Thyroid gland (tissue), 4 donors: ENCODE results near the gene PCBP3.

Source experiments
- POLR2A ChIP-seq, 2 donors: fragments of 450-650 bp; IDR thresholded peaks; one replicate each; pipeline ENCODE4 v1.6.1; 2017; ENCODE audit warnings: antibody characterized with exemption in 2 of 2, mild to moderate bottlenecking in 2 of 2, moderate library complexity in 1 of 2
- TF ChIP-seq, protein P1 (sequence below), 6 experiments: fragments of 200-600 bp in 3 of 6; fragments of 450-650 bp in 3 of 6; sonication (generic) in 3 of 6; IDR thresholded peaks; one replicate each; pipeline ENCODE4 v1.5.1; 2016 to 2019; ENCODE audit warnings: antibody characterized with exemption in 6 of 6, mild to moderate bottlenecking in 2 of 6, inconsistent platforms in 1 of 6, moderate library complexity in 1 of 6

DNA sequence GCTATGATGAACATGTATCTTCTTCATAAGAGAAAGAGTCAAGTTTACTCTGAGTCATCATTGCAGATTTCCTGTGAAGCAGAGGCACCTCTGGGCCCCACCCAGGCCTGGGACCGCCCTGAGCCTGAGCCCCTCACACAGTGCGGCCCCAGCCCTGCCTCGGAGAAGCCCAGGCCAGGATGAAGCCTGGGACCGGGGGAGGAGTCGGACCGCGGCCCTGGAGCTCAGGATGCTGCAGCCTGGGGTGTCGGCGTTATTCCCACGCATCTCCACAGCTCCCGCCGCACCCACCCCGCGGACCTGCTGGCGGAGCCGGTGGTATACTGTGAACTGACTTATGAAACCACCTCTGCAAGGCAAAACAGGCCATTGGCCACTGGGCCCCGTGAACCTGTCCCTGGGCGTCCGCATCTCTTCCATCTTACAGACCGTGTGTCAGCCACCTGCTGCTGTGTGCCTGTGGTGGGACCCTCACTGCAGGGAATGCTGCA lies 335.7 kb downstream of the PCBP3 start:
- TF ChIP-seq, protein P1, sequence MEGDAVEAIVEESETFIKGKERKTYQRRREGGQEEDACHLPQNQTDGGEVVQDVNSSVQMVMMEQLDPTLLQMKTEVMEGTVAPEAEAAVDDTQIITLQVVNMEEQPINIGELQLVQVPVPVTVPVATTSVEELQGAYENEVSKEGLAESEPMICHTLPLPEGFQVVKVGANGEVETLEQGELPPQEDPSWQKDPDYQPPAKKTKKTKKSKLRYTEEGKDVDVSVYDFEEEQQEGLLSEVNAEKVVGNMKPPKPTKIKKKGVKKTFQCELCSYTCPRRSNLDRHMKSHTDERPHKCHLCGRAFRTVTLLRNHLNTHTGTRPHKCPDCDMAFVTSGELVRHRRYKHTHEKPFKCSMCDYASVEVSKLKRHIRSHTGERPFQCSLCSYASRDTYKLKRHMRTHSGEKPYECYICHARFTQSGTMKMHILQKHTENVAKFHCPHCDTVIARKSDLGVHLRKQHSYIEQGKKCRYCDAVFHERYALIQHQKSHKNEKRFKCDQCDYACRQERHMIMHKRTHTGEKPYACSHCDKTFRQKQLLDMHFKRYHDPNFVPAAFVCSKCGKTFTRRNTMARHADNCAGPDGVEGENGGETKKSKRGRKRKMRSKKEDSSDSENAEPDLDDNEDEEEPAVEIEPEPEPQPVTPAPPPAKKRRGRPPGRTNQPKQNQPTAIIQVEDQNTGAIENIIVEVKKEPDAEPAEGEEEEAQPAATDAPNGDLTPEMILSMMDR (IDR thresholded peaks at IDR 0.05), result no peak
- TF ChIP-seq POLR2A (IDR thresholded peaks at IDR 0.05), result no peak
